ENCODE measurements around the gene CLOCK. TPM values are rescaled to one million over a fixed set of nuclear protein-coding genes. Genes with fewer than 3 reads are reported as not detected.
"Not testable (repeated sequence)": the region's sequence is repeated elsewhere in the genome, so short reads cannot be mapped to it uniquely, and the experiment has no call there.

Gene CLOCK, protein sequence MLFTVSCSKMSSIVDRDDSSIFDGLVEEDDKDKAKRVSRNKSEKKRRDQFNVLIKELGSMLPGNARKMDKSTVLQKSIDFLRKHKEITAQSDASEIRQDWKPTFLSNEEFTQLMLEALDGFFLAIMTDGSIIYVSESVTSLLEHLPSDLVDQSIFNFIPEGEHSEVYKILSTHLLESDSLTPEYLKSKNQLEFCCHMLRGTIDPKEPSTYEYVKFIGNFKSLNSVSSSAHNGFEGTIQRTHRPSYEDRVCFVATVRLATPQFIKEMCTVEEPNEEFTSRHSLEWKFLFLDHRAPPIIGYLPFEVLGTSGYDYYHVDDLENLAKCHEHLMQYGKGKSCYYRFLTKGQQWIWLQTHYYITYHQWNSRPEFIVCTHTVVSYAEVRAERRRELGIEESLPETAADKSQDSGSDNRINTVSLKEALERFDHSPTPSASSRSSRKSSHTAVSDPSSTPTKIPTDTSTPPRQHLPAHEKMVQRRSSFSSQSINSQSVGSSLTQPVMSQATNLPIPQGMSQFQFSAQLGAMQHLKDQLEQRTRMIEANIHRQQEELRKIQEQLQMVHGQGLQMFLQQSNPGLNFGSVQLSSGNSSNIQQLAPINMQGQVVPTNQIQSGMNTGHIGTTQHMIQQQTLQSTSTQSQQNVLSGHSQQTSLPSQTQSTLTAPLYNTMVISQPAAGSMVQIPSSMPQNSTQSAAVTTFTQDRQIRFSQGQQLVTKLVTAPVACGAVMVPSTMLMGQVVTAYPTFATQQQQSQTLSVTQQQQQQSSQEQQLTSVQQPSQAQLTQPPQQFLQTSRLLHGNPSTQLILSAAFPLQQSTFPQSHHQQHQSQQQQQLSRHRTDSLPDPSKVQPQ
- 17.7 TPM for polyA plus RNA-seq (2013, experiment 1 of 2; ENCODE audit: insufficient read length)
- polyA plus RNA-seq (2013, experiment 2 of 2; ENCODE audit: insufficient read length): 17.8 TPM

DNA sequence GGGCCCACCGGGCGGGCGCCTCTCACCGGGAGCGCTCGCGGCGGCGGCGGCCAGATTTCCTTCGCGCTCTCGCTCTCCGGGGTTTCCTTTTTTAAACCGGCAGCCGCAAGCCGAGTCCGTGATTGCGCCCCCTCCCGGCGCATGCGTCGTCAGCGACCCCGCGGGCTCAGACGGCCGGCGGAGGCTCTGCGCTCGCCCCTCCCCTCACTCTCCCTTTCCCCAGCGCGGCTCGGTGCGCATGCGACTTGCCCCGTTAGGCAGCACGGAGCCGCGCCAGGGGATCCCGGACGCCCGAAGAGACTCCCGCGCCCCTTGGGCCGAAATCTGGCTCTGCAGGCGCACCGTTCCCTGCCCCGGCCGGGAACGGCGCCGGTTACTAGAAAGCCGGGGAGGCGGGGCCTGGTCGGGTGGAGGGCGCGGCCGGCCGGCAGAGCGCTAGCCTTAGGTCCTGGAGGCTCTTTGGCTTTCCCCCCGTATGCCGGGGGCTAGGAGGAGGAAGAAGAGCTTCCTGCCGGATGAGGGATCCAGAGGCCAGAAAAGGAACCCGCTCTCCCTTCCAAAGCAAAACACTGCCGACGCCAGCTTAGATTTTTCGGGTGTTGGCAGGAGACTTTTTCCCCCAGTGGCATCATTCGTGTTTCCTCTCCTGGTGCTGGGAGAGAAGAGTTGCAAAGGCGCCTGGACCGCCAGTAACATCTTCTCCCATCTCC is at the start of gene CLOCK:
TSS of gene CLOCK (minus strand) at position 154 of the 710 bp plus-strand sequence. CDS start 64,124 bp downstream, outside the sequence.
- peak; percentile 92 for DNase-seq

DNA sequence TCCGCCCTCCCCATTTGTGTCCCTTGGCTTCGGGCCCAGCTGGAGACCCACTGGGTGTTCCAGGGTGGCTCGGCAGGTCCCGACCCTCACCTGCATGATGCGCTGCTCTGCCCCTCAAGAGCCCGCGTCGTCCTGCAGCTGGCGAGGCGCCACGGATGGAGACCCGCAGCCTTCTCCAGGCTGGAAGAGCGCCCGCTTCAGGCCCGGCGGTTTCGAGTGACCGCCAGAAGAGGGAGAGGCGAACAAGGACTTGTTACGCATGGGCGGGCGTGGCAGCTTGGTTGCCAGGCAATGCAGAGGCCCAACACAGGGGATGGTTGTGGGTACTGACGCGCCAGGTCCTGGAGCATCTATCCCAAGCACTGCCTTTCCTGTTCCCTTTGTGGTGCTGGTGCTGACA is 45.3 kb upstream of the CLOCK start, which contains the start of gene PDCL2:
TSS of gene PDCL2 (minus strand) at position 232 of the 400 bp plus-strand sequence. CDS start at position 96, 136 bp downstream.
- DNase-seq: no peak

DNA sequence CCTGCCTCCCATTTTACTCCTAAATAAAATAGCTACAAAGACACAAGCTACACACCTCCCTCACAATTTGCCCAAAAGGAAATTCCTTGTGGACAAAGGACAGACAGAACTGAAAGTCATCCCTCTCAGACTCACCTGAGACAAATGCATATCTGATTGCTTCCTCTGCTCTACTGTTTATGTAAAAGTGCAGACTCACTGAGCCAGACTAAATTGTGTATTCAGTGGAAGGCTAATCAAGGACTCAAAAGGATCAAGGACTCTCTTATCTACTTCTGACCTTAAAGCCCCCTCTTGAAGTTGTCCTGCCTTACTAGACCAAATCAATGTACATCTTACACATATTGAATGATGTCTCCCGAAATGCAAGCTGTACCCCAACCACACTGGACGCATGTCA is 41.5 kb upstream of the CLOCK start:
- no peak for DNase-seq

DNA sequence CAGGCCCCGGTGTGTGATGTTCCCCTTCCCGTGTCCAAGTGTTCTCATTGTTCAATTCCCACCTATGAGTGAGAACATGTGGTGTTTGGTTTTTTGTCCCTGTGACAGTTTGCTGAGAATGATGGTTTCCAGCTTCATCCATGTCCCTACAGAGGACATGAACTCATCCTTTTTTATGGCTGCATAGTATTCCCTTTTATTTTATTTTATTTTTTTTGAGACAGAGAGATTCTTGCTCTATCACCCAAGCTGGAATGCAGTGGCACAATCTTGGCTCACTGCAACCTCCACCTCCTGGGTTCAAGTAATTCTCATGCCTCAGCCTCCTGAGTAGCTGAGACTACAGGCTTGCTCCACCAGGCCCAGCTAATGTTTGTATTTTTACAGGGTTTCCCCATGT is 36.1 kb upstream of the CLOCK start:
- not testable (repeated sequence) for DNase-seq

DNA sequence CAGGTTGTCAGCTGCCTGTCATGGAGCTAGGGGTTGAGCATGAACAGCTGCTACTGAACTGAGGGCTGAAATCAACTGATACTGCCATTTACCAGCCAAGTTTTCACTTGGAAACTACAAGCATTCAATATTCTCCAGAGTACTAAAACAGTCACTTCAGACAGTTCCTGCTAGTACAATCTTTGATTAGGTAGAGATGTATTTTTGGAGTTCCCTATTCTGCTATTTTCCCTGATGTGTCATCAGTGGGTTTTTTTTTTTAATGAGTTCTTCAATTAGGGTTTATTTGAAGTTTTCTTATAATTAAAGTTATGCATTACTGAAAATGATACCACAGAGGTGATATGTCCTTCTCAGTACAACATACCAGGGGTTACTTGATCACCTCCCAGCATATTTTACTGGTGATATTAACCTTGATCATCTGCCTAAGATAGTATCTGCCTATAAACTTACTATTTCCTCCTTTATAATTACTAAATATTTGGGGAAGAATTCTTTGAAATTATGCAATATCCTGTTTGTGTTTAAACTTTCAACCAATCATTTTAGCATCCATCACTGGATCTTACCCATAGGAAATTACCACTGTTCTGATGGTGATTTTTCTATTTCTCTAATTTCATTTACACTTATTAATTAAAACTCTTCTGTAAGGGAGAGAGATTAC is 31.8 kb upstream of the CLOCK start:
- DNase-seq: no peak

DNA sequence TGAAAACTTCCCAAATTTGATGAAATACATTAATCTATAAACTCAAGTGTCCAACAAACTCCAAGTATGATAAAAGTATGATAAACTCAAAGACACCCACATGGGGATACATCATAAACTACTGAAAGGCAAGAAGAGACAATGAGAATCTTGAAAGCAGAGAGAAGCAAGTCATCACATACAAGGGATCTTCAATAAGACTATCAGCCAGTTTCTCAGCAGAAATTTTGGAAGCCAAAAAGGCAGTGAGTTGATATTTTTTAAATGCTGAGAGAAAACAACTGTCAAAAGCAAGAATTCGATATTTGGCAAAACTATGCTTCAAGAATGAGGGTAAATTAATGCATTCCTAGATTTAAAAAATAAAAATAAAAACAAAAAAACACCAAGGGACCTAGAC is 28.8 kb upstream of the CLOCK start:
- DNase-seq: no peak

DNA sequence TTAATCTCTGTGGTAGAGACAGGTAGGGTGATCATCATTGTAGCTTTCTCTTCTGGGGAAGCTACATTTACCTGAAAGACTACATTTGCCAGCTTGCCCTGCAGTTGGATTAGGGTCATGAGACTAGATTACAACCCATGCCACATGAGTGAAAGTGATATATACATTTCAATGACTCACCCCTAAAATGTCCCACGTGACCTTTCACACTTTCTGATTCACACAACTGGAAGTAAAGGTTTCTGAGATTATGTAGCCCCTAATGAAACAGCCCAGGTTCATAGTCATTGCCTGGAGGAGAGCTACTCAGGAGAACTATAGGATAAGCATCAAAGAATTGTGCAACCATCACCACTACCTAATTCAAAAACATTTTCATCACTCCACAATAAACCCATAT is 27.5 kb upstream of the CLOCK start:
- DNase-seq: no peak

DNA sequence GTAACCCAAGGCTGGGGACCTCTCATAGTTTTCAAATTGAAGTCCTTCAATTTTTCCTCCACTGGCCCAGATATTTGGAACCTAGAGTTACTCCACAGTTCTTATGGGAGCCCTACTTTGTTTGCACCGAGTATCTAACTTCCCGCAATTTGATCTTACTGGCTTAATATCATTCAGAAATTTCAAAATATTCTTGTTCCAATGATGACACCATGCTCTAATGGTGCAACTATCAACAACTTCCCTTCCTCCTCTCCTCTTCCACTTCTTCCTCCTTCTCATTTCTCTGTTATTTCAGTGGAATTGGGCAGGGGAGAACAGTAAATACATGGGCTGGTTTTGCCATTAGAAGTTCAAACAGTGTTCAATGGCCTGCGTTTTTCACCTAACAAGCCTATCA is 25.1 kb upstream of the CLOCK start:
- no peak for DNase-seq

DNA sequence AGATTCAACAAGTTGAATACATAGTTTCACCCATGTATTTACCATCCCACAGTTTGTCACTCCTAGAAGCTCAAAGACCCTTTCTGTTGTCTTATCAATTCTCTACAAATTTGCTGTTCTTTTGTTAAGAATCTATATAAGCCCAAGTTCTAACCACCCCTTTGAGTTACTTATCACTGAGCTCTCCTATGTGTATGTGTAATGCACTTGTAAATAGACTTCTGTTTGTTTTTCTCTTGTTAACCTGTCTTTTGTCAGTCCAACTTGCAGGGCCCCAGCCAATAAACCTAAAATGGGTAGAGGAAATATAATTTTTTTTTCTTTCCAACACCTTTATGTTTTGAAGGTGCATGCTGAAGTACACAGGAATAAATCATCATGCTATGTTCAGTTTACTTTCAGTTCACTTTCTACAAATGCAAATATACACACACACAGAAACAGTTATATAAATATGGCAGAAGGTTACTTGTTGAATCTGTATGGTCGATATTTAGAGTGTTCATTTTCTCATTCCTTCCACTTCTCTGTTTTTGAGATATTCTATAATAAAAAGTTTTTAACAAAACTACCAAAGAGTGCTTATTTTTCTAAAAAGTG is 22.3 kb upstream of the CLOCK start:
- DNase-seq: no peak

DNA sequence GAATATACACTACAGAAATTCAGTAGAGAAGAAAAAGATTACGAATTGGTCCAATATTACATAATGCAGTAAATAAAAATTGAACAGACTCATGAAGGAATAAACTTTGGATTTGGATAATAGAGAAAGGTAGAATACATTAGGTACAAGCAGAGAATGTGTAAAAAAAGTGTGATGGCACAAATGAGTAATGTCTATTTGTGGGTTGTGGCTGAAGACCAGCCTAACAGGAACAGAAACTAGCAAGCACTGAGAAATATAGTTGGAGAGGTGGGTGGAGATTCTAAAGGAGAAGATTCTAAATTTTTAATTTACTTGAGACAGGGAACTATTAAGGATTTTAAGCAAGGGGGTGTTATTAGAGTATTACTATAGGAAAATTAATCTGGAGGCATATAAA is 15.2 kb upstream of the CLOCK start:
- no peak for DNase-seq

DNA sequence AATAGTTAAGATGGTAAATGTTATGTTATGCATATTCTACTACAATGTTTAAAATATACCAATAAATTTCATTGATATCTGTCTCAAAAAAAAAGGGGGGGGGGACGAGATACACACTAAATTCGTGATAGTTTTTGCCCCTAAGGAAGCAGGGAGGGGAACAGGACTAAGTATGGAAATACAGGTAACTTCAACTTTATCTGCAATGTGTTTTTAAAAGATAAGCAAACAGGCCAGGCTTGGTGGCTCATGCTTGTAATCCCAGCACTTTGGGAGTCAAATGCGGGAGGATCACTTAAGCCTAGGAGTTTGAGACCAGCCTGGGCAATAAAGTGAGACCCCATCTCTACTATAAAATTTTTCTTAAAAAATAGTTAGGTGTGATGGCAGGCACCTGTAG is 13.4 kb upstream of the CLOCK start:
- no peak for DNase-seq

DNA sequence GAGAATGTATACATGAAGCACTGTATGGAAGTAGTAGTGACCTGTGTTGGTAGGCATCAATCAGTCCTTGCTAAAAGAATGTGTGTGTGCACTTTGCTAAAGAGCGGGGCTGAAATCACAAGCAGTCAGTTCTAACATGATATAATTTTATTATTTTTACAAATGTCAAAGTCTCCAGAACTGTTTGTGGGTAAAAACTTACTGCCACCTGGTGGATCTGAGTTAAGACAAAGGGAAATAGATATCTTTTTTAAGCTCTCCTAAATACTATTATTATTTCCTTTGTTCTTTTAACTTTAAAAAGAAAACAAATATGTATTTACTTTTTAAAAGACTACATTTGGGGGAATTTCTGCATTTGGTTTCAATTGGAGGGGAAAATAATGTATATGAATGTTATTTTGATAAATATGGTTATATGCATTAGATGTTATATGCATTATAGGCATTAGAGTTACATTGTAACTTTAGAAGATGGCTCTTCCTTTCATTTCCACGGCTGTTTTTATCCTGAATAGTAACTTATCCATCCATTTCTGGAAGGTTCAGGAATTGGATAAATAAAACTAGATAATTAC is 7.8 kb upstream of the CLOCK start:
- DNase-seq: peak; percentile 63

DNA sequence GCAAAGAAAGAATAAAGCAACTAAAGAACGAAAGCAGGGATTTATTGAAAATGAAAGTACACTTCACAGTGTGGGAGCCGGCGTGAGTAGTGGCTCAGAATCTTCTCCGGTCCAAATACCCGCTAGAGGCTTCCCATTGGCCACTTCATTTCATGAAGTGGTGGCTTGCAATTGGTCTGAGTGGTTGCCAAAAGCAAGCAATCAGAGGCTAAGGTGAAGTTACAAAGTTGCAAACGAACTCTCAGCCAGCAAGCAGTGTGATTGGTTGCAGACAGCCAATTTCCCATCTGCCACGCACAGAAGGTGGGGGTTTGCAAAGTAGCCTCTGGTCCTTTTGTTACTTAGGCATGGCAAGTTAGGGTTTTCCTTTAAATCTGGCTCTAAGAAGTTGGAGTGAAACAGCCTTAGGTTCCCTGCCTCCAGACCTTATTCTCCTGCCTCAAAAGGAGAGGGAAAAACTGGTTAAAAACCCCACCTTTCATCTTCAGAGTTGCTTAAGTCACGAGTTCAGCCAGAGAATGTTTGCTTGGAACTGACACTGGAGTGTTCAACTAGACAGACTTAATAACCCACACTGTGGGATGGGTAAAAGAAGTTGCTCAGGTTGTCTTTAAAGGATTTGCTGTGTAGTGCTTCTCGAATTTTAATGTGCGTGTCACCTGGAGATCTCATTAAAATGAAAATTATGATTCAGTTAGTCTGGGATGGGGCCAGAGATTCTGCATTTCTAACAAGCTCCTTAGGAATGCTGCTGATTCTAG is 6.9 kb upstream of the CLOCK start:
- DNase-seq: peak; percentile 53

DNA sequence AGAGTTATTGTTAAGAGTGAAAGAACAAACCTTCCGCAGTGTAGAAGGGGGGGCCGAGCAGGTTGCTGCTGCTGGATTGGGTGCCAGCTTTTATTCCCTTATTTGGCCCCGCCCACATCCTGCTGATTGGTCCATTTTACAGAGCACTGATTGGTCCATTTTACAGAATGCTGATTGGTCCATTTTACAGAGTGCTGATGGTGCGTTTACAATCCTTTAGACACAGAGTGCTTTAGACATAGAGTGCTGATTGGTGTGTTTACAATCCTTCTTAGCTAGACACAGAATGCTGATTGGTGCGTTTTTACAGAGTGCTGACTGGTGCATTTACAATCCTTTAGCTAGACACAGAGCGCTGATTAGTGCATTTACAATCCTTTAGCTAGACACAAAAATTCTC is 5.3 kb upstream of the CLOCK start:
- DNase-seq: not testable (repeated sequence)

DNA sequence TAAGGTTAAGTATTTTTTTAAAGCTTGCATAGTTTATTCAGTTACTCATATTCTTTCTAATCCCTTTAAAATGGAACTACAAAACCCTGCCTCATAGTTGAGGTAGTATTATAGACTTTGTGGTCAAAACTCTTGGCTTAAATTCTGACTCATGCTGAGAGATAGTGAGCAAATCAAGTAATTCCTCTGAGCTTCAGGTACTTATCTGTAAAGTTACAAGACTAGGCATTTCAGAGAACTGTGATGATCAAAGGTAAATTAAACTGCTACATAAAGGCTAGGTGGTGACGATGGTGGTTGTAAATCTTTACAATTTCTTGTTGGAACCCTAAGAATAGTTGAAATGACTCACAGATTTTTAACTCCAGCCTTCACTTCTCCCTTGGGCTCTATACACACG is 3.2 kb upstream of the CLOCK start:
- peak; percentile 78 for DNase-seq

DNA sequence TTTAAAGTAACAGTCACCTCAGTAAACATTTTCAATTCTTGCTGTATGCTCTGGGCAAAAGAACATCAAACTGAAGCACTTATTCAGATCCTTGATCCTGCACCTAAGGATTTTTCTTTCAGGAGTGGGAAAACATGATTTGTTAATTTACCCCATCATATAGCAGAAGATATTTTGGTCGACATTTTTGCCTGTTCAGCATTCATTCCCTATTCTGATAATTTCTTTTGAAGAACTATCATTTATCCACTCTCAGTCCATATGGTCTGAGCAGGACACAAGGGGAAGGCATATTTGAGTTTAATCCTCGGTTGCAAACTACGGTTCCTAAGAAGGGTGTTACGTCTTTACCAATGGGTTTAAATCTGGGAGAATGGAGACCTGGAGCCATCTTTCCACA is 1.2 kb upstream of the CLOCK start:
- no peak for DNase-seq

DNA sequence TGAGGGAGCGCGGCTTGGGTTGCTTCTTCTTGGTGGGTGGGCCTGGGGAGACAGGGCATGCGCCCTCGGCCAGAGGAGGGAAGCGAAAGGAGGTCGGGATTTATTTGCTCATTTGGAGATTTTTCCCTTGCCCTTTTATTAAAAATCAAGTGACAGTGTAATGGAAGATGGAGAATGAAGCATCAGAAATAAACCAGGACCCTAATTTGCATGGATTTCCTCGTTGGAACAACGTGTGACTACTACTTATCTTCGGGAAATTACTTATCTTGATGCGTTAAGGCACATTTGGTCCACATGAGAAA is 709 bp upstream of the CLOCK start:
- DNase-seq: peak; percentile 72

DNA sequence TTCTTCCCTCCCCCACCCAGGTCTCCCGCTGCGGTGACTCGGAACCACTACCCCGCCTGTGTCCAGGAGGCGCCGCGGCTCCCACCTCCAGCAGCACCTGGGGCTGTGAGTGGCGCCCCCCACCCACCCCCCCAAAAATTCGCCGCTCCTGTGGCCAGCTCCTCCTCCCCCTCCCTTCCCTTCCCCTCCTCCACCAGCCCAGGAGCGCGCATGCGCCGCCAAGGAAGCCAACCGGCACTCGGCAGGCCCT is 278 bp downstream of the CLOCK start:
- DNase-seq: no peak

DNA sequence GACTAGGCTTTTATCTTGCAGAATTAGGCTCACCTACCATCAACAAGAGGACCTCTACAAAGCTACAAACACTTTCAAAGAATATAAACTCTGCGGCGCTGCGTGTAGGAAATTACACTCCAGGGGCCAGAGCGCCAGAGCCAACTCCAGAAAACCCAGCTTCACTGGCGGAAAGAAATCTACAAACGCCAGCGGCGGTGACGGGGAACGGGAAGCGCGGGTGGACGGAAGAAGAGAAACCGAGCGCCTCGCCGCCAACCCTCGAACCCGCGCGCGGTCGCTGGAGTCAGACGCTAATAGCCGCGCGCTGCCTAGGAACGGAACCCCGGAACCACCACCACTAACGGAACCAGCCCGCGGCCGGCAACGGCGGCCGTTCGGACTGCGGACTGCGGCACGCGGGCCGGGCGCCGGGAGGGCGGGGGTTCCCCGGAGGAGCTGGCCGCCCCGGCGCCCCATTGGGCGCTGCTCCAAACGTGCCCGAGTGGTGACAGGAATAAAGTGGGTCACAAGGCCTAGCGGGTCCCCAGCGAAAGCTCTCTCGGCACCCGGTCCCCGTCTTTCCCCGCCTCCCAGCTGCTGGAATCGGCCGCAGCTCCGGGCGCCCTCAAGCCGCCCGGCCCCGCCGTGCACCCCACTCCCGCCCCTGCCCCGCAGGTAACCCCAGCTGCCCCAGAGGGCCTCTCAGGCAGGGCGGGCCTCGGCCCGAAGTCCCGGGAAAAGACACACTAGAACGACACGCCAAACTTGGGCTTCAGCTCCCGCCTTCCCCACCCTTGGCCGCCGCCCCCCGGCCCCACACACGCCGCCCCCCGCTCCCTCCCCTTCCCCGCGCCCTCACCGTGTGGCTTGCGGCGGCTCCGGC is 836 bp downstream of the CLOCK start:
- peak; percentile 74 for DNase-seq

DNA sequence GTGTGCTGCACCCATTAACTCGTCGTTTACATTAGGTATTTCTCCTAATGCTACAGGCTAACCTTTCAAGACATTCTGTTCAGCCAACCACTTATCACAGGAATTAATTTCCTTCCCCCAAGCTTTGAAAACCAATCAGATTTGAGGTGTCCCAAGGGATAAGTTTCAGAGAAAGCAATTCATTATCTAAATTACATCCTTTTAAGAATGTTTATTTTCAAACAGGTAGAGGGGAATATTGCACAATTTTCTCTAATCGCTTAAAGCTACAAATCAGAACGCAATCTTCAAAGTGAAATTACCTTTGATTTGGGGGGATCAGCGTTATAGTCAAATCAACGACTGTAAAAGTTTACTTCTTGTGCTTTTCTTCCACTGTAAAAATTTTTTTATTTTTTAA is 1.6 kb downstream of the CLOCK start:
- no peak for DNase-seq

Data from fibroblast of skin of scalp (primary cell).